Ishikawa (cell line): ENCODE results near the gene PTPRN2.

Experiments
- CREB1 ChIP-seq: IDR thresholded peaks from 2 replicates; pipeline ENCODE4 v1.6.1; 2012; ENCODE audit warnings: low read depth
- EP300 ChIP-seq: IDR thresholded peaks from 2 replicates; pipeline ENCODE4 v1.6.1; 2012; ENCODE audit warnings: borderline replicate concordance
- FOXM1 ChIP-seq: IDR thresholded peaks from 2 replicates; pipeline ENCODE4 v1.6.1; 2012; ENCODE audit warnings: low read depth, borderline replicate concordance
- NFIC ChIP-seq: IDR thresholded peaks from 2 replicates; pipeline ENCODE4 v1.6.1; 2012
- RAD21 ChIP-seq: IDR thresholded peaks from 2 replicates; pipeline ENCODE4 v1.6.1; 2012; ENCODE audit warnings: low read depth
- TAF1 ChIP-seq: IDR thresholded peaks from 2 replicates; pipeline ENCODE4 v1.6.1; 2012; ENCODE audit warnings: low read depth, mild to moderate bottlenecking
- TCF12 ChIP-seq: IDR thresholded peaks from 2 replicates; pipeline ENCODE4 v1.6.1; 2012; ENCODE audit warnings: low read depth
- TEAD4 ChIP-seq: IDR thresholded peaks from 2 replicates; pipeline ENCODE4 v1.6.1; 2012
- YY1 ChIP-seq: IDR thresholded peaks from 2 replicates; pipeline ENCODE4 v1.6.1; 2012; ENCODE audit warnings: low read depth
- TF ChIP-seq, protein P1 (sequence below): IDR thresholded peaks from 2 replicates; pipeline ENCODE4 v1.6.1; 2012
- TF ChIP-seq, protein P2 (sequence below): IDR thresholded peaks from 2 replicates; pipeline ENCODE4 v1.6.1; 2012
- TF ChIP-seq, protein P3 (sequence below): IDR thresholded peaks from 2 replicates; pipeline ENCODE4 v1.6.1; 2012; ENCODE audit warnings: low read depth, mild to moderate bottlenecking

DNA sequence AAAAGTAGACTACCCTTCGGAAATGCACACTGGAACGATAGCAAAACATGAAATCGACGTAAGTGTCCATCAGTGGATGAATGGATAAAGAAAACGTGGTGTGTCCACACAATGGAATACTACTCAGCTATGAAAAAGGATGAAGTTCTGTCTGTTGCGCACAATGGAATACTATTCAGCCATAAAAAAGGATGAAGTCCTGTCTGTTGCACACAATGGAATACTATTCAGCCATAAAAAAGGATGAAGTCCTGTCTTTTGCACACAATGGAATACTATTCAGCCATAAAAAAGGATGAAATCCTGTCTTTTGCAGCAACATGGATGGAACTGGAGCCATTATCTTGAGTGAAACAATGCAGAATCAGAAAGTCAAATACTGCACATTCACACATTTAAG, 591.8 kb downstream of the PTPRN2 start:
- no peak for TF ChIP-seq TCF12
- TF ChIP-seq EP300, result no peak
- TF ChIP-seq, protein P1, sequence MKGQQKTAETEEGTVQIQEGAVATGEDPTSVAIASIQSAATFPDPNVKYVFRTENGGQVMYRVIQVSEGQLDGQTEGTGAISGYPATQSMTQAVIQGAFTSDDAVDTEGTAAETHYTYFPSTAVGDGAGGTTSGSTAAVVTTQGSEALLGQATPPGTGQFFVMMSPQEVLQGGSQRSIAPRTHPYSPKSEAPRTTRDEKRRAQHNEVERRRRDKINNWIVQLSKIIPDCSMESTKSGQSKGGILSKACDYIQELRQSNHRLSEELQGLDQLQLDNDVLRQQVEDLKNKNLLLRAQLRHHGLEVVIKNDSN, result no peak
- TF ChIP-seq, protein P2, sequence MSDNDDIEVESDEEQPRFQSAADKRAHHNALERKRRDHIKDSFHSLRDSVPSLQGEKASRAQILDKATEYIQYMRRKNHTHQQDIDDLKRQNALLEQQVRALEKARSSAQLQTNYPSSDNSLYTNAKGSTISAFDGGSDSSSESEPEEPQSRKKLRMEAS, result no peak
- no peak for TF ChIP-seq RAD21
- TF ChIP-seq, protein P3, sequence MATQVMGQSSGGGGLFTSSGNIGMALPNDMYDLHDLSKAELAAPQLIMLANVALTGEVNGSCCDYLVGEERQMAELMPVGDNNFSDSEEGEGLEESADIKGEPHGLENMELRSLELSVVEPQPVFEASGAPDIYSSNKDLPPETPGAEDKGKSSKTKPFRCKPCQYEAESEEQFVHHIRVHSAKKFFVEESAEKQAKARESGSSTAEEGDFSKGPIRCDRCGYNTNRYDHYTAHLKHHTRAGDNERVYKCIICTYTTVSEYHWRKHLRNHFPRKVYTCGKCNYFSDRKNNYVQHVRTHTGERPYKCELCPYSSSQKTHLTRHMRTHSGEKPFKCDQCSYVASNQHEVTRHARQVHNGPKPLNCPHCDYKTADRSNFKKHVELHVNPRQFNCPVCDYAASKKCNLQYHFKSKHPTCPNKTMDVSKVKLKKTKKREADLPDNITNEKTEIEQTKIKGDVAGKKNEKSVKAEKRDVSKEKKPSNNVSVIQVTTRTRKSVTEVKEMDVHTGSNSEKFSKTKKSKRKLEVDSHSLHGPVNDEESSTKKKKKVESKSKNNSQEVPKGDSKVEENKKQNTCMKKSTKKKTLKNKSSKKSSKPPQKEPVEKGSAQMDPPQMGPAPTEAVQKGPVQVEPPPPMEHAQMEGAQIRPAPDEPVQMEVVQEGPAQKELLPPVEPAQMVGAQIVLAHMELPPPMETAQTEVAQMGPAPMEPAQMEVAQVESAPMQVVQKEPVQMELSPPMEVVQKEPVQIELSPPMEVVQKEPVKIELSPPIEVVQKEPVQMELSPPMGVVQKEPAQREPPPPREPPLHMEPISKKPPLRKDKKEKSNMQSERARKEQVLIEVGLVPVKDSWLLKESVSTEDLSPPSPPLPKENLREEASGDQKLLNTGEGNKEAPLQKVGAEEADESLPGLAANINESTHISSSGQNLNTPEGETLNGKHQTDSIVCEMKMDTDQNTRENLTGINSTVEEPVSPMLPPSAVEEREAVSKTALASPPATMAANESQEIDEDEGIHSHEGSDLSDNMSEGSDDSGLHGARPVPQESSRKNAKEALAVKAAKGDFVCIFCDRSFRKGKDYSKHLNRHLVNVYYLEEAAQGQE, result no peak
- no peak for TF ChIP-seq CREB1
- TF ChIP-seq FOXM1, result no peak
- no peak for TF ChIP-seq NFIC
- TF ChIP-seq TAF1, result no peak
- TF ChIP-seq YY1, result no peak
- no peak for TF ChIP-seq TEAD4
